ENCODE measurements around the gene DOCK2.

- no peak for TF ChIP-seq CTCF (conservative IDR thresholded peaks at IDR 0.05; ENCODE audit: low read depth, low read length)
- TF ChIP-seq EZH2 (IDR thresholded peaks at IDR 0.05; ENCODE audit: borderline replicate concordance, low read depth, low read length, poor library complexity, severe bottlenecking) = no peak
Measured at GRCh38 chr5:169917500-169917899, 280.4 kb downstream of the DOCK2 start.

All from A673 (cell line).